Stimulated activated CD4-positive, alpha-beta T cell treated with anti-CD3 and anti-CD28 coated beads, Interleukin-4, amount 100 ng/mL, for 1 hour (primary cell): ENCODE data around the gene ZNF800.
"Not testable (repeated sequence)": the region's sequence is repeated elsewhere in the genome, so short reads cannot be mapped to it uniquely, and the experiment has no call there.

Source experiments
- DNase-seq: peaks from one replicate; pipeline ENCODE4 v3.0.0-alpha.2; 2020

The ZNF800 gene

GRCh38 chr7:127392566-127393367 lies at the start of gene ZNF800:
Gene ZNF800 (minus strand): TSS chr7:127392708. CDS start chr7:127391557, 1,151 bp downstream.
- DNase-seq = peak; percentile 87

- DNase-seq = no peak
Observed at GRCh38 chr7:127440206-127440605, 47.7 kb upstream of the ZNF800 start.

- DNase-seq = no peak
Observed at GRCh38 chr7:127438836-127439235, 46.3 kb upstream of the ZNF800 start.

GRCh38 chr7:127437837-127438236 lies 45.3 kb upstream of the ZNF800 start:
- DNase-seq = no peak

- DNase-seq = no peak
Observed at GRCh38 chr7:127437241-127437640, 44.7 kb upstream of the ZNF800 start.

GRCh38 chr7:127429281-127429680 lies 36.8 kb upstream of the ZNF800 start:
- DNase-seq = not testable (repeated sequence)

- DNase-seq = no peak
Observed at GRCh38 chr7:127419196-127419595, 26.7 kb upstream of the ZNF800 start.

- no peak for DNase-seq
Observed at GRCh38 chr7:127418459-127418858, 26.0 kb upstream of the ZNF800 start.

GRCh38 chr7:127417346-127417745 lies 24.8 kb upstream of the ZNF800 start:
- no peak for DNase-seq

- DNase-seq = no peak
Observed at GRCh38 chr7:127415060-127415742, 22.7 kb upstream of the ZNF800 start.

GRCh38 chr7:127413962-127414361 lies 21.5 kb upstream of the ZNF800 start:
- no peak for DNase-seq

- no peak for DNase-seq
Observed at GRCh38 chr7:127413326-127413725, 20.8 kb upstream of the ZNF800 start.

- no peak for DNase-seq
Observed at GRCh38 chr7:127411176-127411575, 18.7 kb upstream of the ZNF800 start.

- no peak for DNase-seq
Observed at GRCh38 chr7:127409629-127410028, 17.1 kb upstream of the ZNF800 start.

GRCh38 chr7:127404286-127405072 lies 12.0 kb upstream of the ZNF800 start:
- no peak for DNase-seq

- DNase-seq = no peak
Observed at GRCh38 chr7:127396184-127396583, 3.7 kb upstream of the ZNF800 start.

GRCh38 chr7:127395104-127395503 lies 2.6 kb upstream of the ZNF800 start:
- peak; percentile 30 for DNase-seq

GRCh38 chr7:127393368-127394058 lies 1.0 kb upstream of the ZNF800 start:
- no peak for DNase-seq

- peak; percentile 76 for DNase-seq
Observed at GRCh38 chr7:127392182-127392565, 334 bp downstream of the ZNF800 start.

- peak; percentile 52 for DNase-seq
Observed at GRCh38 chr7:127391591-127392181, 822 bp downstream of the ZNF800 start.

- no peak for DNase-seq
Observed at GRCh38 chr7:127390817-127391590, 1.5 kb downstream of the ZNF800 start.
